ENCODE results near the gene ZNF83.
"Not testable (repeated sequence)": the region's sequence is repeated elsewhere in the genome, so short reads cannot be mapped to it uniquely, and the experiment has no call there.

ZNF83 gene

GRCh38 chr19:52638601-52639000, 446 bp upstream of the ZNF83 start:
- no peak for DNase-seq

GRCh38 chr19:52635786-52636570, 2.2 kb downstream of the ZNF83 start:
- DNase-seq, result no peak

GRCh38 chr19:52627441-52627840, 10.7 kb downstream of the ZNF83 start:
- not testable (repeated sequence) for DNase-seq

- no peak for DNase-seq
Observed at GRCh38 chr19:52626915-52627314, 11.2 kb downstream of the ZNF83 start.

- no peak for DNase-seq
Observed at GRCh38 chr19:52622261-52622660, 15.9 kb downstream of the ZNF83 start.

GRCh38 chr19:52621376-52621775, 16.8 kb downstream of the ZNF83 start:
- no peak for DNase-seq

GRCh38 chr19:52613299-52613906, 24.8 kb downstream of the ZNF83 start:
- no peak for DNase-seq

GRCh38 chr19:52603558-52604207, 34.5 kb downstream of the ZNF83 start:
- no peak for DNase-seq

GRCh38 chr19:52602941-52603340, 35.2 kb downstream of the ZNF83 start:
- no peak for DNase-seq

- not testable (repeated sequence) for DNase-seq
Observed at GRCh38 chr19:52601974-52602366, 36.2 kb downstream of the ZNF83 start.

- no peak for DNase-seq
Observed at GRCh38 chr19:52601025-52601973, 36.9 kb downstream of the ZNF83 start.

- DNase-seq, result no peak
Observed at GRCh38 chr19:52600639-52601024, 37.5 kb downstream of the ZNF83 start.

- DNase-seq, result no peak
Observed at GRCh38 chr19:52599241-52599640, 38.9 kb downstream of the ZNF83 start.

- DNase-seq, result not testable (repeated sequence)
Observed at GRCh38 chr19:52593441-52593840, 44.7 kb downstream of the ZNF83 start.

GRCh38 chr19:52592301-52592700, 45.9 kb downstream of the ZNF83 start:
- no peak for DNase-seq

- no peak for DNase-seq
Observed at GRCh38 chr19:52590728-52591127, 47.4 kb downstream of the ZNF83 start.

GRCh38 chr19:52585604-52586003, 52.6 kb downstream of the ZNF83 start:
- no peak for DNase-seq

- DNase-seq, result no peak
Observed at GRCh38 chr19:52584736-52585440, 53.3 kb downstream of the ZNF83 start.

- no peak for DNase-seq
Observed at GRCh38 chr19:52570000-52570861, 67.9 kb downstream of the ZNF83 start, which contains the start of gene ZNF701. TSS of gene ZNF701 (plus strand) at chr19:52570287. CDS start at chr19:52574148, 3,861 bp downstream.

- DNase-seq, result not testable (repeated sequence)
Observed at GRCh38 chr19:52569638-52569999, 68.5 kb downstream of the ZNF83 start.

GRCh38 chr19:52567921-52568320, 70.2 kb downstream of the ZNF83 start:
- no peak for DNase-seq
